ENCODE data around the gene ARHGAP6.

Gene ARHGAP6

GRCh38 chrX:11666164-11666563, 444 bp upstream of the ARHGAP6 start:
- peak; percentile 38 for DNase-seq (ENCODE audit: low spot score)
- no peak for TF ChIP-seq CTCF (IDR thresholded peaks at IDR 0.05; ENCODE audit: extremely low read depth, missing control alignments)

GRCh38 chrX:11664211-11665167, 1.2 kb downstream of the ARHGAP6 start:
- TF ChIP-seq CTCF (IDR thresholded peaks at IDR 0.05; ENCODE audit: extremely low read depth, missing control alignments), result no peak
- peak; percentile 33 for DNase-seq (ENCODE audit: low spot score)

- no peak for TF ChIP-seq CTCF (IDR thresholded peaks at IDR 0.05; ENCODE audit: extremely low read depth, missing control alignments)
- DNase-seq (ENCODE audit: low spot score), result no peak
Observed at GRCh38 chrX:11663875-11664210, 1.9 kb downstream of the ARHGAP6 start.

- no peak for DNase-seq (ENCODE audit: low spot score)
- no peak for TF ChIP-seq CTCF (IDR thresholded peaks at IDR 0.05; ENCODE audit: extremely low read depth, missing control alignments)
Observed at GRCh38 chrX:11655282-11656015, 10.3 kb downstream of the ARHGAP6 start.

GRCh38 chrX:11648705-11649519, 16.8 kb downstream of the ARHGAP6 start:
- no peak for TF ChIP-seq CTCF (IDR thresholded peaks at IDR 0.05; ENCODE audit: extremely low read depth, missing control alignments)
- DNase-seq (ENCODE audit: low spot score), result no peak

GRCh38 chrX:11647138-11647537, 18.6 kb downstream of the ARHGAP6 start:
- no peak for DNase-seq (ENCODE audit: low spot score)
- no peak for TF ChIP-seq CTCF (IDR thresholded peaks at IDR 0.05; ENCODE audit: extremely low read depth, missing control alignments)
